HepG2 (cell line): Measurements from ENCODE around the gene HNRNPF. TPM values are rescaled to one million over a fixed set of nuclear protein-coding genes. Genes with fewer than 3 reads are reported as not detected.

Experiments
- BCL3 ChIP-seq: sonication (generic); formaldehyde crosslinking; IDR thresholded peaks from 2 replicates; pipeline ENCODE4 v1.5.1; 2020; ENCODE audit warnings: mild to moderate bottlenecking, missing genetic modification reagents, moderate library complexity
- ELK4 ChIP-seq: sonication (generic); formaldehyde crosslinking; IDR thresholded peaks from 2 replicates; pipeline ENCODE4 v1.9.0; 2021; ENCODE audit warnings: missing genetic modification reagents, borderline replicate concordance
- GTF3A ChIP-seq: sonication (generic); formaldehyde crosslinking; conservative IDR thresholded peaks from 2 replicates; pipeline ENCODE4 v1.4.0; 2020; ENCODE audit warnings: mild to moderate bottlenecking, missing genetic modification reagents
- HMGA1 ChIP-seq: sonication (generic); formaldehyde crosslinking; conservative IDR thresholded peaks from 2 replicates; pipeline ENCODE4 v1.4.0; 2020; ENCODE audit warnings: missing genetic modification reagents
- JUND ChIP-seq: sonication (generic); formaldehyde crosslinking; IDR thresholded peaks from 2 replicates; pipeline ENCODE4 v1.8.0; 2022; ENCODE audit warnings: mild to moderate bottlenecking, missing genetic modification reagents
- MAF1 ChIP-seq: sonication (generic); formaldehyde crosslinking; IDR thresholded peaks from 2 replicates; pipeline ENCODE4 v1.5.0; 2020; ENCODE audit warnings: missing genetic modification reagents, borderline replicate concordance
- MED13 ChIP-seq: sonication (generic); formaldehyde crosslinking; IDR thresholded peaks from 2 replicates; pipeline ENCODE4 v1.5.0; 2020; ENCODE audit warnings: missing genetic modification reagents
- MEF2D ChIP-seq: sonication (generic); formaldehyde crosslinking; IDR thresholded peaks from 2 replicates; pipeline ENCODE4 v1.5.1; 2020; ENCODE audit warnings: mild to moderate bottlenecking, missing genetic modification reagents
- MYNN ChIP-seq: sonication (generic); formaldehyde crosslinking; IDR thresholded peaks from 2 replicates; pipeline ENCODE4 v1.4.0; 2020; ENCODE audit warnings: mild to moderate bottlenecking, low read depth, missing genetic modification reagents
- PCBP1 ChIP-seq: fragments of 200-400 bp; formaldehyde crosslinking; IDR thresholded peaks from 2 replicates; pipeline ENCODE4 v1.6.1; 2017; ENCODE audit warnings: mild to moderate bottlenecking, low read depth, low read length, borderline replicate concordance
- REPIN1 ChIP-seq: sonication (generic); formaldehyde crosslinking; IDR thresholded peaks from 2 replicates; pipeline ENCODE4 v1.8.0; 2022; ENCODE audit warnings: missing genetic modification reagents, low read depth, mild to moderate bottlenecking, borderline replicate concordance
- RFX1 ChIP-seq: fragments of 450-650 bp; IDR thresholded peaks from 2 replicates; pipeline ENCODE4 v1.6.1; 2017
- SNAI1 ChIP-seq: sonication (generic); formaldehyde crosslinking; IDR thresholded peaks from 2 replicates; pipeline ENCODE4 v1.5.0; 2020; ENCODE audit warnings: mild to moderate bottlenecking, missing genetic modification reagents, borderline replicate concordance
- SP4 ChIP-seq: sonication (generic); formaldehyde crosslinking; IDR thresholded peaks from 2 replicates; pipeline ENCODE4 v1.8.1; 2023; ENCODE audit warnings: mild to moderate bottlenecking, missing genetic modification reagents
- TEAD3 ChIP-seq: optimal IDR thresholded peaks from 2 replicates; pipeline ENCODE3; 2016; ENCODE audit warnings: borderline replicate concordance
- ZMYM4 ChIP-seq: sonication (generic); formaldehyde crosslinking; IDR thresholded peaks from 2 replicates; pipeline ENCODE4 v1.8.1; 2023; ENCODE audit warnings: mild to moderate bottlenecking, missing genetic modification reagents
- ZNF138 ChIP-seq: sonication (generic); formaldehyde crosslinking; IDR thresholded peaks from 2 replicates; pipeline ENCODE4 v1.5.0; 2020; ENCODE audit warnings: mild to moderate bottlenecking, low read depth, missing genetic modification reagents
- ZNF337 ChIP-seq: sonication (generic); formaldehyde crosslinking; IDR thresholded peaks from 2 replicates; pipeline ENCODE4 v1.5.1; 2020; ENCODE audit warnings: missing genetic modification reagents, low read depth, mild to moderate bottlenecking, borderline replicate concordance
- ZNF747 ChIP-seq: sonication (generic); formaldehyde crosslinking; IDR thresholded peaks from 2 replicates; pipeline ENCODE4 v1.8.1; 2023; ENCODE audit warnings: missing genetic modification reagents, mild to moderate bottlenecking, borderline replicate concordance
- polyA plus RNA-seq, 8 experiments: library from polyadenylated mRNA; depleted of rRNA in 3 of 8; stranded (reverse) in 7 of 8; unstranded in 1 of 8; fragments of >200 nt; fragmentation: Illumina TruSeq in 4 of 8; extraction: Trizol in 4 of 8; gene quantifications; 2 replicates each; pipeline versions ENCODE4 v1.2.1 to v1.2.3, GENCODE V29; 2011 to 2016; ENCODE audit warnings: low read depth in 4 of 8, missing spikeins in 1 of 8, mixed read lengths in 1 of 8; ENCODE audit not compliant: insufficient read depth in 1 of 8
- total RNA-seq, 5 experiments: library from RNA; depleted of rRNA; stranded (reverse); fragments of >200 nt; fragmentation: Illumina TruSeq; extraction: Trizol; gene quantifications; 2 replicates each; pipeline ENCODE4 v1.2.3, GENCODE V29; 2016; ENCODE audit warnings: low read depth in 1 of 5
- TF ChIP-seq, protein P1 (sequence below): sonication (generic); formaldehyde crosslinking; IDR thresholded peaks from 2 replicates; pipeline ENCODE4 v1.8.1; 2023; ENCODE audit warnings: mild to moderate bottlenecking, missing genetic modification reagents
- TF ChIP-seq, protein P2 (sequence below): sonication (generic); formaldehyde crosslinking; IDR thresholded peaks from 2 replicates; pipeline ENCODE4 v1.5.0; 2020; ENCODE audit warnings: mild to moderate bottlenecking, missing genetic modification reagents
- TF ChIP-seq, protein P3 (sequence below): sonication (generic); formaldehyde crosslinking; IDR thresholded peaks from 2 replicates; pipeline ENCODE4 v1.5.0; 2020; ENCODE audit warnings: missing genetic modification reagents

The HNRNPF gene
- total and polyA plus RNA-seq, 2 of the 13 experiments (the other 11 are each of a cell fraction or from before 2014, with no cell fraction given), result 166 to 308 TPM

DNA sequence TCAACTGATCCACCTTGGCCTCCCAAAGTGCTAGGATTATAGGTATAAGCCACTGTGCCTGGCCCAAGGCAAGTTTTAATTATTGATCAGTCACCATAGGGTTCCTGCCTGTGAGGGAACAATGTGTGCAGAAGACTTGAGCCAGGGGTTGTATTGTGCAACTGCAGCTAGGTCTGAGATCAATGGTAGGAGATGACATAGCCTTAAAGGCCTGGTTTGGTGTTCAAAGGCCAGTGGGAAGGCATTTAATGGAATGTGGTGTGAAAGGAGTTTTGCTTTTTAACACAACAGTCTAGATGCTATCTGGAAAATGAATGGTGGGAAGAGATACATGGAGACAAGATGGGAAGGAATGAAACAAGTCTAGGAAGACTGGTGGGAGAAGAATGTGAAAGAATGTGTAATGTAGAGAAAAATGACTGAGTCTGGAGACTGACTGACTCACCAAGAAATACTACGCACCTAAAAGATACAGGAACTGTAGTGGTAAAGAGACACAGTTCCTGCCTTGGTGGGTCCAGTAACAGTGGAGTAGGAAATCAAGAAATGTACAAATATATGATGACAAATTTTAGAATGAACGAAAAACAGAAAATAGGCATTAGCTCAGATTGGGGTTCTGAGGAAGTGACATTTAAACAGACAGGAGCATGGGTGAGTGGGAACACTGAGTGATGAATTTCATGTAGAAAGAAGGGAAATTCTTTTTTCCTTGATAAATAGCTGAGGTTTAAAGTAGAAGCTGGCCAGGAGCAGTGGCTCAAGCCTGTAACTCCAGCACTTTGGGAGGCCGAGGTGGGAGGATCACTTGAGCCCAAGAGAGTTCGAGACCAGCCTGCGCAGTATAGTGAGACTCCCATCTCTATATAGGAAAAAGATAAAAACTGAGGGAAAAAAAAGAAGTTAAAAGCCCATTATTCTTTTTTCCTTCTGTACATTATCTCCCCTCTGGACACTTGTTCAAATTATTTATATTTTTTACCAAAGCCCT lies 9.4 kb downstream of the HNRNPF start (continued):
- no peak for TF ChIP-seq BCL3 (CRISPR knock-in tag)
- TF ChIP-seq MAF1, result no peak
- TF ChIP-seq ELK4 (CRISPR knock-in tag), result no peak
- TF ChIP-seq, protein P1, sequence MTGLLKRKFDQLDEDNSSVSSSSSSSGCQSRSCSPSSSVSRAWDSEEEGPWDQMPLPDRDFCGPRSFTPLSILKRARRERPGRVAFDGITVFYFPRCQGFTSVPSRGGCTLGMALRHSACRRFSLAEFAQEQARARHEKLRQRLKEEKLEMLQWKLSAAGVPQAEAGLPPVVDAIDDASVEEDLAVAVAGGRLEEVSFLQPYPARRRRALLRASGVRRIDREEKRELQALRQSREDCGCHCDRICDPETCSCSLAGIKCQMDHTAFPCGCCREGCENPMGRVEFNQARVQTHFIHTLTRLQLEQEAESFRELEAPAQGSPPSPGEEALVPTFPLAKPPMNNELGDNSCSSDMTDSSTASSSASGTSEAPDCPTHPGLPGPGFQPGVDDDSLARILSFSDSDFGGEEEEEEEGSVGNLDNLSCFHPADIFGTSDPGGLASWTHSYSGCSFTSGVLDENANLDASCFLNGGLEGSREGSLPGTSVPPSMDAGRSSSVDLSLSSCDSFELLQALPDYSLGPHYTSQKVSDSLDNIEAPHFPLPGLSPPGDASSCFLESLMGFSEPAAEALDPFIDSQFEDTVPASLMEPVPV (CRISPR knock-in tag), result no peak
- no peak for TF ChIP-seq REPIN1 (CRISPR knock-in tag)
- no peak for TF ChIP-seq MED13 (CRISPR knock-in tag)
- no peak for TF ChIP-seq RFX1
- no peak for TF ChIP-seq ZNF138
- TF ChIP-seq, protein P2, sequence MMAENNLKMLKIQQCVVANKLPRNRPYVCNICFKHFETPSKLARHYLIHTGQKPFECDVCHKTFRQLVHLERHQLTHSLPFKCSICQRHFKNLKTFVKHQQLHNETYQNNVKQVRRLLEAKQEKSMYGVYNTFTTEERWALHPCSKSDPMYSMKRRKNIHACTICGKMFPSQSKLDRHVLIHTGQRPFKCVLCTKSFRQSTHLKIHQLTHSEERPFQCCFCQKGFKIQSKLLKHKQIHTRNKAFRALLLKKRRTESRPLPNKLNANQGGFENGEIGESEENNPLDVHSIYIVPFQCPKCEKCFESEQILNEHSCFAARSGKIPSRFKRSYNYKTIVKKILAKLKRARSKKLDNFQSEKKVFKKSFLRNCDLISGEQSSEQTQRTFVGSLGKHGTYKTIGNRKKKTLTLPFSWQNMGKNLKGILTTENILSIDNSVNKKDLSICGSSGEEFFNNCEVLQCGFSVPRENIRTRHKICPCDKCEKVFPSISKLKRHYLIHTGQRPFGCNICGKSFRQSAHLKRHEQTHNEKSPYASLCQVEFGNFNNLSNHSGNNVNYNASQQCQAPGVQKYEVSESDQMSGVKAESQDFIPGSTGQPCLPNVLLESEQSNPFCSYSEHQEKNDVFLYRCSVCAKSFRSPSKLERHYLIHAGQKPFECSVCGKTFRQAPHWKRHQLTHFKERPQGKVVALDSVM, result no peak; the same call in 1 of the 2 replicates
- TF ChIP-seq, protein P3, sequence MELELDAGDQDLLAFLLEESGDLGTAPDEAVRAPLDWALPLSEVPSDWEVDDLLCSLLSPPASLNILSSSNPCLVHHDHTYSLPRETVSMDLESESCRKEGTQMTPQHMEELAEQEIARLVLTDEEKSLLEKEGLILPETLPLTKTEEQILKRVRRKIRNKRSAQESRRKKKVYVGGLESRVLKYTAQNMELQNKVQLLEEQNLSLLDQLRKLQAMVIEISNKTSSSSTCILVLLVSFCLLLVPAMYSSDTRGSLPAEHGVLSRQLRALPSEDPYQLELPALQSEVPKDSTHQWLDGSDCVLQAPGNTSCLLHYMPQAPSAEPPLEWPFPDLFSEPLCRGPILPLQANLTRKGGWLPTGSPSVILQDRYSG (CRISPR knock-in tag), result no peak
- no peak for TF ChIP-seq JUND
- peak; percentile 70 for TF ChIP-seq TEAD3 (CRISPR knock-in tag)
- no peak for TF ChIP-seq PCBP1
- peak; percentile 66; the same call in 1 of the 2 replicates for TF ChIP-seq ZMYM4 (CRISPR knock-in tag)
- no peak for TF ChIP-seq HMGA1
- no peak for TF ChIP-seq GTF3A (CRISPR knock-in tag)
- no peak for TF ChIP-seq MYNN (CRISPR knock-in tag)
- TF ChIP-seq ZNF747 (CRISPR knock-in tag), result no peak
- TF ChIP-seq SNAI1, result no peak
- no peak for TF ChIP-seq MEF2D (CRISPR knock-in tag)
- no peak for TF ChIP-seq SP4 (CRISPR knock-in tag)
- no peak for TF ChIP-seq ZNF337 (CRISPR knock-in tag)
